Fibroblast of peridontal ligament (primary cell): ENCODE data around the gene POLR3F.
"Not testable (repeated sequence)": the region's sequence is repeated elsewhere in the genome, so short reads cannot be mapped to it uniquely, and the experiment has no call there.

ENCODE experiments used
- DNase-seq: peaks from one replicate; pipeline ENCODE4 v3.0.0-alpha.2; 2010; ENCODE audit errors: extremely low read depth

POLR3F gene

GRCh38 chr20:18466894-18467730, at the start of gene POLR3F, which contains the start of gene DZANK1:
POLR3F (plus strand) TSS chr20:18467390; CDS start chr20:18467507, 117 bp downstream.
DZANK1 (minus strand) TSS chr20:18467030; CDS start chr20:18465358, 1,672 bp downstream.
- DNase-seq = peak; percentile 95

GRCh38 chr20:18421608-18422007, 45.6 kb upstream of the POLR3F start:
- no peak for DNase-seq

GRCh38 chr20:18427214-18427613, 40.0 kb upstream of the POLR3F start:
- DNase-seq = no peak

- DNase-seq = peak; percentile 53
Observed at GRCh38 chr20:18428490-18429173, 38.6 kb upstream of the POLR3F start.

- DNase-seq = no peak
Observed at GRCh38 chr20:18430172-18430826, 36.9 kb upstream of the POLR3F start.

- DNase-seq = no peak
Observed at GRCh38 chr20:18431206-18431605, 36.0 kb upstream of the POLR3F start.

- DNase-seq = no peak
Observed at GRCh38 chr20:18436847-18437246, 30.3 kb upstream of the POLR3F start.

GRCh38 chr20:18440403-18440802, 26.8 kb upstream of the POLR3F start:
- no peak for DNase-seq

GRCh38 chr20:18443886-18444285, 23.3 kb upstream of the POLR3F start:
- peak; percentile 7 for DNase-seq

GRCh38 chr20:18456600-18456999, 10.6 kb upstream of the POLR3F start:
- DNase-seq = no peak

- no peak for DNase-seq
Observed at GRCh38 chr20:18465536-18466200, 1.5 kb upstream of the POLR3F start.

GRCh38 chr20:18466574-18466893, 656 bp upstream of the POLR3F start:
- no peak for DNase-seq

GRCh38 chr20:18477218-18477617, 10.0 kb downstream of the POLR3F start:
- DNase-seq = no peak

GRCh38 chr20:18477821-18478220, 10.6 kb downstream of the POLR3F start:
- no peak for DNase-seq

- no peak for DNase-seq
Observed at GRCh38 chr20:18481596-18481995, 14.4 kb downstream of the POLR3F start.

GRCh38 chr20:18488301-18488700, 21.1 kb downstream of the POLR3F start:
- no peak for DNase-seq

GRCh38 chr20:18496042-18496441, 28.9 kb downstream of the POLR3F start:
- DNase-seq = no peak

- peak; percentile 72 for DNase-seq
Observed at GRCh38 chr20:18496740-18497592, 29.8 kb downstream of the POLR3F start, which contains the start of gene RBBP9. RBBP9 (minus strand) TSS chr20:18497225; CDS start chr20:18497167, 58 bp downstream.

- DNase-seq = no peak
Observed at GRCh38 chr20:18497603-18498002, 30.4 kb downstream of the POLR3F start.

GRCh38 chr20:18501672-18502071, 34.5 kb downstream of the POLR3F start:
- not testable (repeated sequence) for DNase-seq

GRCh38 chr20:18504479-18505060, 37.4 kb downstream of the POLR3F start:
- DNase-seq = peak; percentile 42
